ENCODE data around the gene SMAD2. TPM values are rescaled to one million over a fixed set of nuclear protein-coding genes. Genes with fewer than 3 reads are reported as not detected.

SMAD2 gene
- total RNA-seq, 4 donors from 2014 or later: 38.1 to 67.7 (median 42.4) TPM

- no peak for DNase-seq
- TF ChIP-seq CTCF (IDR thresholded peaks at IDR 0.05) (no peak), POLR2A (IDR thresholded peaks at IDR 0.05) (no peak)
- H3K27ac ChIP-seq: no peak overlapping the region
- no peak overlapping the region for H3K4me3 ChIP-seq
- 71 to 75% methylated on average over 5 of the region's 5 CpGs for WGBS, 2 donors
- no peaks in the 10 kb centered on the region for H3K9me3 ChIP-seq
- intact Hi-C loops (cut with DNase I): no loop called here
- peaks cover 0 to 21% (median 3%) of the 10 kb centered on the region in 3 donors for H3K4me1 ChIP-seq
- no peaks in the 10 kb centered on the region for H3K27me3 ChIP-seq
- H3K36me3 ChIP-seq: no peaks in the 10 kb centered on the region
Measured at GRCh38 chr18:47815486-47816270, 114.8 kb downstream of the SMAD2 start.

GRCh38 chr18:47809420-47809819 lies 121.0 kb downstream of the SMAD2 start:
- Histone ChIP-seq H3K9me3 (no peaks in the 10 kb centered on the region), H3K27me3 (no peaks in the 10 kb centered on the region), H3K36me3 (no peaks in the 10 kb centered on the region), H3K4me3 (no peak overlapping the region), H3K4me1 (no peaks in the 10 kb centered on the region), H3K27ac (no peak overlapping the region)
- TF ChIP-seq POLR2A (IDR thresholded peaks at IDR 0.05): no peak
- TF ChIP-seq CTCF (IDR thresholded peaks at IDR 0.05): no peak
- WGBS, 2 donors: 60 to 85% methylated on average over 3 of the region's 3 CpGs
- intact Hi-C loops (cut with DNase I): no loop called here
- no peak for DNase-seq

- Histone ChIP-seq H3K27ac (no peak overlapping the region), H3K4me1 (no peaks in the 10 kb centered on the region), H3K9me3 (no peaks in the 10 kb centered on the region), H3K27me3 (peaks cover 0 to 17% (median 0%) of the 10 kb centered on the region in 4 donors), H3K4me3 (no peak overlapping the region), H3K36me3 (no peaks in the 10 kb centered on the region)
- intact Hi-C loops (cut with DNase I): no loop called here
- TF ChIP-seq CTCF (IDR thresholded peaks at IDR 0.05) (no peak), POLR2A (IDR thresholded peaks at IDR 0.05) (no peak)
- DNase-seq: no peak
- WGBS, 2 donors: 79 to 90% methylated on average over 6 of the region's 6 CpGs
Measured at GRCh38 chr18:47802802-47803201, 127.7 kb downstream of the SMAD2 start.

GRCh38 chr18:47801817-47802216 lies 128.6 kb downstream of the SMAD2 start:
- DNase-seq: no peak
- Histone ChIP-seq H3K9me3 (no peaks in the 10 kb centered on the region), H3K27me3 (peaks cover 0 to 17% (median 0%) of the 10 kb centered on the region in 4 donors), H3K4me1 (no peaks in the 10 kb centered on the region), H3K27ac (no peak overlapping the region), H3K36me3 (no peaks in the 10 kb centered on the region), H3K4me3 (no peak overlapping the region)
- intact Hi-C loops (cut with DNase I): no loop called here
- 17 to 38% methylated on average over 1 to 2 of the region's 3 CpGs for WGBS, 2 donors
- TF ChIP-seq CTCF (IDR thresholded peaks at IDR 0.05): no peak
- TF ChIP-seq POLR2A (IDR thresholded peaks at IDR 0.05): no peak

GRCh38 chr18:47800756-47801155 lies 129.7 kb downstream of the SMAD2 start:
- Histone ChIP-seq H3K4me1 (peaks cover 0 to under 1% (median 0%) of the 10 kb centered on the region in 3 donors), H3K4me3 (no peak overlapping the region), H3K9me3 (no peaks in the 10 kb centered on the region), H3K36me3 (no peaks in the 10 kb centered on the region), H3K27me3 (peaks cover 0 to 19% (median 0%) of the 10 kb centered on the region in 4 donors), H3K27ac (no peak overlapping the region)
- intact Hi-C loops (cut with DNase I): no loop called here
- DNase-seq: no peak
- 36 to 83% methylated on average over 1 to 2 of the region's 6 CpGs for WGBS, 2 donors
- no peak for TF ChIP-seq POLR2A (IDR thresholded peaks at IDR 0.05)
- TF ChIP-seq CTCF (IDR thresholded peaks at IDR 0.05): no peak

Data from esophagus squamous epithelium (tissue), 5 donors.